Upper lobe of right lung (tissue), 1 donor: ENCODE measurements around the gene SRGAP1. TPM values are rescaled to one million over a fixed set of nuclear protein-coding genes. Genes with fewer than 3 reads are reported as not detected.
"Not testable (repeated sequence)": the region's sequence is repeated elsewhere in the genome, so short reads cannot be mapped to it uniquely, and the experiment has no call there.

Source experiments
- ATAC-seq: fragments of 200-7000 bp; cut with Tn5 transposase; one replicate; pipeline ENCODE4 v1.9.1; 2020; ENCODE audit warnings: mild to moderate bottlenecking, moderate library complexity
- DNase-seq: peaks from one replicate; pipeline ENCODE4 v3.0.0-alpha.2; 2020
- H3K27ac ChIP-seq: fragments of 200-600 bp; one replicate; pipeline ENCODE4 v1.8.0; 2022
- H3K27me3 ChIP-seq: fragments of 200-600 bp; one replicate; pipeline ENCODE4 v1.8.0; 2022; ENCODE audit warnings: mild to moderate bottlenecking
- H3K36me3 ChIP-seq: fragments of 200-600 bp; one replicate; pipeline ENCODE4 v1.8.0; 2022
- H3K4me1 ChIP-seq: fragments of 200-600 bp; one replicate; pipeline ENCODE4 v1.8.0; 2022
- H3K4me3 ChIP-seq: fragments of 200-600 bp; one replicate; pipeline ENCODE4 v1.8.0; 2022; ENCODE audit warnings: mild to moderate bottlenecking
- H3K9me3 ChIP-seq: fragments of 200-600 bp; one replicate; pipeline ENCODE4 v1.8.0; 2022
- CTCF ChIP-seq: fragments of 200-600 bp; IDR thresholded peaks from one replicate; pipeline ENCODE4 v1.8.0; 2022; ENCODE audit warnings: antibody characterized with exemption
- intact Hi-C: fragments of 100-400 bp; cut with DNase I; formaldehyde crosslinking; loops from one replicate; pipeline ENCODE4 v1.11.0; 2022
- total RNA-seq: library from RNA; stranded (reverse); fragmentation: NEBNext Ultra II Directional; extraction: Animal tissue kit (Norgen Biotek cat#: 25700); gene quantifications from one replicate; pipeline ENCODE4 v1.2.1, GENCODE V29; 2021
- donor health status: DM: no; HTN: yes; CAD: no; lungs with severe emphysema.

The SRGAP1 gene
- total RNA-seq, 1 donor from 2014 or later = 11.4 TPM

GRCh38 chr12:63841011-63841410 lies 3.5 kb upstream of the SRGAP1 start:
- Histone ChIP-seq H3K27me3 (no peaks in the 10 kb centered on the region), H3K4me3 (no peak overlapping the region), H3K9me3 (no peaks in the 10 kb centered on the region), H3K4me1 (no peaks in the 10 kb centered on the region), H3K27ac (no peak overlapping the region), H3K36me3 (no peaks in the 10 kb centered on the region)
- ATAC-seq (no peak), DNase-seq (no peak)
- intact Hi-C loops = loop anchor here (10.0 kb wide), 1 partner anchor 344 kb away; no protein-coding TSS in a partner anchor
- no peak for TF ChIP-seq CTCF

DNA sequence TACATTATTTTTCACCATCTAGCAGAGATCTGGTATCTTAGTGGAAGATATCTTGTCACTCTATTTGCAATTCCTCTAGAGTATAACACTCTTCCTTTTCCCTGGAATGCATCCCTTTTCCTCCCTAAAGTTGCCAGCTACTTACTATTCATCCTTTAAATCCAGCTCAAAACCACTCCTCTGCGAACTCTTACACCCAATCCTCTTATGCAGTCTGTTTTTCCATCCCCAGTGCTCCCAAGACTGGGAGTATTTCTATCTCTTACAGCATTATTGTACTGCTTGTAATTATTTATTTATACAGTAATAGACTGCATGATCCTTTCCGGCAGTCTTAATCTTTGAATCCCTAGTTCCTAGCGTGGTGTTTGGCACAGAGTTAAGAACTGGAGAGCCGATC lies 2.9 kb upstream of the SRGAP1 start:
- DNase-seq (no peak), ATAC-seq (no peak)
- intact Hi-C loops = loop anchor here (10.0 kb wide), 1 partner anchor 343 kb away; no protein-coding TSS in a partner anchor
- Histone ChIP-seq H3K9me3 (no peaks in the 10 kb centered on the region), H3K4me1 (no peaks in the 10 kb centered on the region), H3K27me3 (no peaks in the 10 kb centered on the region), H3K27ac (no peak overlapping the region), H3K36me3 (no peaks in the 10 kb centered on the region), H3K4me3 (no peak overlapping the region)
- TF ChIP-seq CTCF = no peak

DNA sequence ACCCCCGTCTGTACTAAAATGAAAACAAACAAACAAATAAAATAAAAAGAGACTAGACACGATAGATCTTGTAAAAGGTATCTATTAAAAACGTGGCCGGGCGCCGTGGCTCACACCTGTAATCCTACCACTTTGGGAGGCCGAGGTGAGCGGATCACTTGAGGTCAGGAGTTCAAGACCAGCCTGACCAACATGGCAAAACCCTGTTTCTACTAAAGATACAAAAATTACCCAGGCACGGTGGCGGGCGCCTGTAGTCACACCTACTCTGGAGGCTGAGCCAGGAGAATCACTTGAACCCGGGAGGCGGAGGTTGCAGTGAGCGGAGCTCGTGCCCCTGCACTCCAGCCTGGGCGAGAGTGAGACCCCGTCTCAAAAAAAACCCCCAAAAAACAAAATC lies 1.8 kb upstream of the SRGAP1 start:
- intact Hi-C loops = loop anchor here (10.0 kb wide), 1 partner anchor 342 kb away; no protein-coding TSS in a partner anchor
- not testable (repeated sequence) for H3K36me3 ChIP-seq, H3K9me3 ChIP-seq, H3K4me1 ChIP-seq, ATAC-seq, H3K27ac ChIP-seq, H3K27me3 ChIP-seq, H3K4me3 ChIP-seq, DNase-seq

- intact Hi-C loops = loop anchor here (10.0 kb wide), 1 partner anchor 342 kb away; no protein-coding TSS in a partner anchor
- H3K9me3 ChIP-seq = no peaks in the 10 kb centered on the region
- peak overlapping the region; percentile 86 for H3K4me3 ChIP-seq
- H3K27ac ChIP-seq = peak overlapping the region; percentile 88
- DNase-seq (no peak), ATAC-seq (no peak)
- H3K36me3 ChIP-seq = no peaks in the 10 kb centered on the region
- no peaks in the 10 kb centered on the region for H3K4me1 ChIP-seq
- TF ChIP-seq CTCF = no peak
- H3K27me3 ChIP-seq = no peaks in the 10 kb centered on the region
These were observed 1.2 kb upstream of the SRGAP1 start for GRCh38 chr12:63843254-63843720.

DNA sequence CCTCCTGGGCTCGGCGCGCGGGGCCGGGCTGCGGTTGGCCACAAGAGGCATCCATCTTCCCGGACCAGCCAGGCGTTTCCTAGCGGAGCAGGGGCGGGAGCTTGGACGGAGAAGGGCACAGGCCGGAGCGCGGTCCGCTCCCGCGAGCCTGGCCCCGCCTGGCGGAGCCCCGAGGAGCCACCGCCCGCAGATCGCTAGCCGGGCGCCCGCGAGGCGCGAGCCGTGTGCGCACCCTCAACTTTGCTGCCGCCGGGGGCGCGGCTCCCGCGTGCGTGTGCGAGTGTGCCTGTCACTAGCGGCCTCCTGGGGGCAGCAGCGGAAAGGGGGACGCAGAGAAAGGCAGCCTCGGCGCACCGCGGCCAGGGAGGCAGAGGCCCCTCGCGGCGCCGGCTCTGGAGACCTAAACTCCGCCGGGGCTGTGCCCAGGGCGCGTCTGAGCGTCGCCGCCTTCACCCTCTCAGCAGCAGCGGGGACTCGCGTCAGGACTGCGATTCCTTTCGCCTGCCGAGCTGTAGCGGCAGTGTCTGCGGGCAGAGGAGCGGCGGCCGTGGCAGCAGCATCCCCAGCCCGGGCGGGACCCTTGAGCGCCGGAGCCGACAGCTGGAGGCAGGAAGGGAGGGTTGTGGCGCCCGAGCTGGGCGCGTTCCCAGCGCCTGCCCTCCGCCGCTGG lies 644 bp upstream of the SRGAP1 start:
- H3K9me3 ChIP-seq = no peaks in the 10 kb centered on the region
- H3K27me3 ChIP-seq = no peaks in the 10 kb centered on the region
- H3K36me3 ChIP-seq = no peaks in the 10 kb centered on the region
- H3K4me3 ChIP-seq = peak overlapping the region; percentile 86
- no peaks in the 10 kb centered on the region for H3K4me1 ChIP-seq
- DNase-seq (peak; percentile 94), ATAC-seq (peak; percentile 97)
- peak; percentile 87 for TF ChIP-seq CTCF
- H3K27ac ChIP-seq = peak overlapping the region; percentile 88
- intact Hi-C loops = loop anchor here (10.0 kb wide), 1 partner anchor 341 kb away; no protein-coding TSS in a partner anchor

DNA sequence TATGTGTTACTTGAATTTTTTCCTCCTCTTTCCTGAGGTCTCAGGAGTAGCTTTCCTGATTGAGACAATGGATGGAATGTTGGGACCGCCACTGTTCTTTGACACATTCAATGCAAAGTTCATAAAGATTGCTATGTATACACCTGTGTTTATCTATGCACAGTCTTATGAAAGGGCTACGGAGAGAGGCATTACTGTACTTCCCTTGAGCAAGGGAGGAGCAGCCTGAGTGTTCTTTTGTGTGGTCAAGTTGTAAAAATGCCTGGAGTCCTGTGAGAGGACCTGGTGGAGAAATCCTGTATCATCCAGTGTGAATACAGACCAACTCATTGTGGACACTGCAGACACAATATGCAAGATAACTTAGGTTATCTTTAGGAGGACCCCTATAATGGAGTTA lies 1.2 kb downstream of the SRGAP1 start:
- ATAC-seq (no peak), DNase-seq (no peak)
- intact Hi-C loops = loop anchor here (10.0 kb wide), 1 partner anchor 339 kb away; no protein-coding TSS in a partner anchor
- H3K27me3 ChIP-seq = no peaks in the 10 kb centered on the region
- H3K4me1 ChIP-seq = no peaks in the 10 kb centered on the region
- H3K27ac ChIP-seq = no peak overlapping the region
- H3K36me3 ChIP-seq = no peaks in the 10 kb centered on the region
- H3K9me3 ChIP-seq = no peaks in the 10 kb centered on the region
- H3K4me3 ChIP-seq = peak overlapping the region; percentile 86
- no peak for TF ChIP-seq CTCF
